Subcutaneous adipose tissue (tissue), 4 donors: ENCODE data around the gene EGFR. TPM values are rescaled to one million over a fixed set of nuclear protein-coding genes. Genes with fewer than 3 reads are reported as not detected.

ENCODE experiments used
- CTCF ChIP-seq: fragments of 450-650 bp; IDR thresholded peaks from one replicate; pipeline ENCODE4 v1.5.1; 2016; ENCODE audit warnings: low read depth, mild to moderate bottlenecking, control low read depth, antibody characterized with exemption, moderate library complexity
- total RNA-seq, 4 donors: library from RNA; depleted of rRNA; stranded (reverse); fragments of >200 nt; gene quantifications; one replicate each; pipeline ENCODE4 v1.1.0, GENCODE V29; 2016

EGFR gene
- total RNA-seq, 4 donors from 2014 or later = 84.0 to 132 (median 102) TPM

DNA sequence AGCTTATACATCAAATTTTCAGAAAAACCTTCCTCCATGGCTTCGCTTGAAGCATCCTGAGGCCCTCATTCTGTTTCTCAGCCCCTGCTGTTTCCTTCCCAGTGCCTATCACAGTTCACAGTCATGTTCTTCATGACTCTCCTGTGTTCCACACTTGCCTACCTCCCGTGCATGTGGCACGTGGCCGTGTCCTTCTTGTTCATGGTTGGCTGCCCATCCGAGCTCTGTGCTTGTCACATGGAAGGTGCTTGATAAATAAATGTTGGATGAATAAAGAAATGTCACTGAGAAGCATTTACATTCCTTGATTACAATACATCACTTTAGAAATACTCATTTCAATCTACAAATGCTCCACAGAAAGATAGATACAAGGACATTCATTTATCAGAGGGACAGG is 23.7 kb upstream of the EGFR start:
- no peak for TF ChIP-seq CTCF

DNA sequence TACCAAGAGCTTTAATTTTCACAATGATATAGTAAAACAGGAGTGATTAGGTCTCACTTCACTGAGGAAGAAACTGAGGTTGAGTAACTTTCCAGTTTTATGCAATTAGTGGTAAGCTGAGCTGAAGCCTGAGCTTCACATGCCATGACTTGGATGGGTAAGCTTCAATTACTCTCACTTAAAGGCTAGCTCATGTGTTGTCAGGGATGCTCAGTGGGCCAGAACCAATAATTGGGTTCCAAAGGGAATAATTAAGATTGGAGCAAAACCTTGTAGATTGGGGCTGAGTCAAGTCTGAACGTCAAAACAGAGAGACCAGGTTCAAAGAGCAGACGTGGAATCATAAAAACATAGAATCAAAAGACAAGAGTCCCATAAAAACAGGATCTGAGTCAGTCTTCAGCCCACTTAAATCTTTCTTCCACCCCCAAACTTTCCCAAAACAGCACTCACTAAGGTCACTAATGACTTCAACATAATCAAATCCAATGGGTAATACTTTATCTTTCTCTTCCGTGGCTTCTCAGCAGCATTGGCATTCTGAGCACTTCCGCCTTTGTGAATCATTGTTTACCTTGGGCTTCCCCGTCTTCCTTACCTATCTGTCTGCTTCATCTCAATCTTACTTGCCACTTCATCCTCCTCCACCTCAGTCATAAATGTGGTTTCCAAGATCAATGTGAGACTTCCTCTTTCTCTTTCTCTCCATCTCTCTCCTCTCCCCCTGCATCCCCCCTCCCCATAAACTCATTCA is 23.0 kb upstream of the EGFR start:
- TF ChIP-seq CTCF = no peak

- TF ChIP-seq CTCF = no peak
Observed at GRCh38 chr7:54996391-54996790, 22.4 kb upstream of the EGFR start.

GRCh38 chr7:55004579-55004978 is 14.2 kb upstream of the EGFR start:
- no peak for TF ChIP-seq CTCF

GRCh38 chr7:55005241-55005851 is 13.5 kb upstream of the EGFR start:
- no peak for TF ChIP-seq CTCF

- no peak for TF ChIP-seq CTCF
Observed at GRCh38 chr7:55006499-55006898, 12.3 kb upstream of the EGFR start.

DNA sequence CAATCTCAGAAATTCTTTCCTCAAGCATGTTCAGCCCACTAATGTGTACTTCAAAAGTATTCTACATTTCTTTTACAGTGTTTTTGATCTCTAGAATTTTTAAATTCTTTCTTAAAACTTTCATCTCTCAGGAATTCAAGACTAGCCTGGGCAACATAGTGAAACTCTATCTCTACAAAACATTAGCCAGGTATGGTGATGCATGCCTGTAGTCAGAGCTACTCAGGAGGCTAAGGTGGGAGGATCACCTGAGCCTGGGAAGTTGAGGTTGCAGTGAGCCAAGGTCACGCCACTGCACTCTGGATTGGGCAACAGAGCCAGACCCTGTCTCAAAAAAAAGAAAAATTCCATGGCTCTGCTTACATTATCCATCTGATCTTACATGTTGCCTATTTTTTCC is 5.0 kb upstream of the EGFR start:
- no peak for TF ChIP-seq CTCF
